ENCODE results near the gene CASP7.

GRCh38 chr10:113739031-113739430 is 59.3 kb downstream of the CASP7 start:
- no peak for TF ChIP-seq EP300 (IDR thresholded peaks at IDR 0.05; ENCODE audit: borderline replicate concordance in 1 of 2, low read depth in 2 of 2, low read length in 2 of 2)
- no peak for TF ChIP-seq SP1 (IDR thresholded peaks at IDR 0.05; ENCODE audit: low read depth, low read length)
- no peak for TF ChIP-seq CTCF (IDR thresholded peaks at IDR 0.05; ENCODE audit: control extremely low read depth in 1 of 3, insufficient read depth in 1 of 3, low read depth in 1 of 3, low read length in 3 of 3)
- TF ChIP-seq RAD21 (IDR thresholded peaks at IDR 0.05 in 1 of 2, conservative IDR thresholded peaks at IDR 0.05 in 1 of 2; ENCODE audit: low read depth in 2 of 2, low read length in 2 of 2), result no peak
- no peak for TF ChIP-seq KDM4A (IDR thresholded peaks at IDR 0.05; ENCODE audit: low read depth, low read length, severe bottlenecking)
- no peak for TF ChIP-seq POLR2A (IDR thresholded peaks at IDR 0.05; ENCODE audit: control extremely low read depth in 1 of 2, low read depth in 2 of 2, low read length in 2 of 2)
- no peak for TF ChIP-seq ZNF274 (IDR thresholded peaks at IDR 0.05; ENCODE audit: borderline replicate concordance, extremely low read depth, low read length)
- no peak for TF ChIP-seq SP2 (IDR thresholded peaks at IDR 0.05; ENCODE audit: low read length)
- no peak for TF ChIP-seq HDAC2 (IDR thresholded peaks at IDR 0.05; ENCODE audit: borderline replicate concordance in 1 of 2, low read depth in 2 of 2, low read length in 2 of 2)
- TF ChIP-seq RFX5 (IDR thresholded peaks at IDR 0.05; ENCODE audit: borderline replicate concordance, low read depth, low read length), result no peak
- TF ChIP-seq YY1 (IDR thresholded peaks at IDR 0.05; ENCODE audit: low read depth, low read length), result no peak
- TF ChIP-seq ASH2L (IDR thresholded peaks at IDR 0.05; ENCODE audit: low read length), result no peak
- TF ChIP-seq BACH1 (IDR thresholded peaks at IDR 0.05; ENCODE audit: low read length), result no peak
- no peak for TF ChIP-seq USF2 (IDR thresholded peaks at IDR 0.05; ENCODE audit: low read length)
